OCI-LY3 (cell line): ENCODE measurements around the gene ANKEF1.

Experiments
- H2AFZ ChIP-seq: fragments of 200-600, 300-600 bp; shearing (Covaris generic); 2 replicates; pipeline ENCODE4 v1.6.0; 2014; ENCODE audit warnings: antibody characterized with exemption, low read depth, low read length
- H3K27ac ChIP-seq: fragments of 200-600, 300-600 bp; sonication (generic); 2 replicates; pipeline ENCODE4 v1.5.1; 2014; ENCODE audit warnings: mild to moderate bottlenecking, low read length, moderate library complexity, mixed read lengths
- H3K27me3 ChIP-seq: fragments of 200-600, 300-600 bp; sonication (generic); 2 replicates; pipeline ENCODE4 v1.6.1; 2014; ENCODE audit warnings: low read depth, low read length, mixed read lengths
- H3K36me3 ChIP-seq: fragments of 200-600, 300-600 bp; sonication (generic); replicated peaks from 2 replicates; pipeline ENCODE3; 2014; ENCODE audit warnings: low read depth, low read length, mixed read lengths
- H3K4me1 ChIP-seq: fragments of 300-600, 200-600 bp; sonication (generic); 2 replicates; pipeline ENCODE4 v1.6.1; 2014; ENCODE audit warnings: low read length, mixed read lengths
- H3K4me2 ChIP-seq: fragments of 200-600, 300-600 bp; sonication (generic); 2 replicates; pipeline ENCODE4 v1.6.1; 2014; ENCODE audit warnings: low read length, mixed read lengths
- H3K4me3 ChIP-seq: fragments of 300-600, 200-600 bp; sonication (generic); 2 replicates; pipeline ENCODE4 v1.5.1; 2014; ENCODE audit warnings: antibody characterized with exemption, mild to moderate bottlenecking, low read length, moderate library complexity
- H3K79me2 ChIP-seq: fragments of 300-600, 200-600 bp; shearing (Covaris generic); 2 replicates; pipeline ENCODE4 v1.6.1; 2014; ENCODE audit warnings: mild to moderate bottlenecking, low read length, mixed read lengths
- H3K9ac ChIP-seq: fragments of 300-600, 200-600 bp; shearing (Covaris generic); 2 replicates; pipeline ENCODE4 v1.6.0; 2014; ENCODE audit warnings: mild to moderate bottlenecking, low read length, moderate library complexity
- H3K9me3 ChIP-seq: fragments of 200-600, 300-600 bp; shearing (Covaris generic); 2 replicates; pipeline ENCODE4 v1.6.1; 2014; ENCODE audit warnings: low read length, mixed read lengths; ENCODE audit not compliant: insufficient read depth
- H4K20me1 ChIP-seq: fragments of 200-600, 300-600 bp; sonication (generic); 2 replicates; pipeline ENCODE4 v1.6.1; 2016; ENCODE audit warnings: low read length, mixed read lengths; ENCODE audit not compliant: insufficient read depth
- CTCF ChIP-seq: fragments of 200-600, 300-600 bp; sonication (generic); IDR thresholded peaks from 2 replicates; pipeline ENCODE4 v1.5.1; 2014; ENCODE audit warnings: antibody characterized with exemption, low read length, low read depth
- EZH2phosphoT487 ChIP-seq: fragments of 200-600 bp; shearing (Covaris generic); IDR thresholded peaks from 2 replicates; pipeline ENCODE4 v1.6.1; 2018; ENCODE audit warnings: antibody characterized with exemption, mixed run types, low read depth

The ANKEF1 gene

GRCh38 chr20:10006447-10007090 lies 28.2 kb upstream of the ANKEF1 start:
- H4K20me1 ChIP-seq = no peaks in the 10 kb centered on the region
- H3K79me2 ChIP-seq = no peaks in the 10 kb centered on the region
- 0 out of 2 replicates have a peak, but pooled peaks cover 4% of the 10 kb centered on the region for H3K9me3 ChIP-seq
- TF ChIP-seq CTCF (no peak), EZH2phosphoT487 (no peak)
- H3K27me3 ChIP-seq = 0 out of 2 replicates have a peak, but pooled peaks cover 3% of the 10 kb centered on the region
- peaks cover 8% of the 10 kb centered on the region for H3K4me1 ChIP-seq
- no peak overlapping the region for H3K4me3 ChIP-seq
- no peak overlapping the region for H3K9ac ChIP-seq
- H3K4me2 ChIP-seq = no peak overlapping the region
- no peak overlapping the region for H2AFZ ChIP-seq
- no peaks in the 10 kb centered on the region for H3K36me3 ChIP-seq
- H3K27ac ChIP-seq = no peak overlapping the region

- Histone ChIP-seq H3K4me3 (no peak overlapping the region), H2AFZ (no peak overlapping the region), H3K4me2 (no peak overlapping the region), H3K79me2 (no peaks in the 10 kb centered on the region), H3K27me3 (0 out of 2 replicates have a peak, but pooled peaks cover 3% of the 10 kb centered on the region), H3K9me3 (0 out of 2 replicates have a peak, but pooled peaks cover 4% of the 10 kb centered on the region), H3K27ac (no peak overlapping the region), H4K20me1 (no peaks in the 10 kb centered on the region), H3K9ac (no peak overlapping the region), H3K4me1 (peaks cover 8% of the 10 kb centered on the region), H3K36me3 (no peaks in the 10 kb centered on the region)
- no peak for TF ChIP-seq CTCF
- no peak for TF ChIP-seq EZH2phosphoT487
These were observed 27.6 kb upstream of the ANKEF1 start for GRCh38 chr20:10007158-10007557.

- 0 out of 2 replicates have a peak, but pooled peaks cover 2% of the 10 kb centered on the region for H3K27me3 ChIP-seq
- H4K20me1 ChIP-seq = no peaks in the 10 kb centered on the region
- H3K36me3 ChIP-seq = no peaks in the 10 kb centered on the region
- H3K9ac ChIP-seq = no peak overlapping the region
- H3K4me3 ChIP-seq = no peak overlapping the region
- H3K79me2 ChIP-seq = no peaks in the 10 kb centered on the region
- peaks cover 8% of the 10 kb centered on the region for H3K4me1 ChIP-seq
- no peak overlapping the region for H2AFZ ChIP-seq
- H3K4me2 ChIP-seq = no peak overlapping the region
- 0 out of 2 replicates have a peak, but pooled peaks cover 4% of the 10 kb centered on the region for H3K9me3 ChIP-seq
- H3K27ac ChIP-seq = no peak overlapping the region
- TF ChIP-seq CTCF (no peak), EZH2phosphoT487 (no peak)
These were observed 27.0 kb upstream of the ANKEF1 start for GRCh38 chr20:10007747-10008146.

- Histone ChIP-seq H2AFZ (no peak overlapping the region), H3K27me3 (no peaks in the 10 kb centered on the region), H3K4me3 (no peak overlapping the region), H3K4me1 (peaks cover 12% of the 10 kb centered on the region), H3K36me3 (no peaks in the 10 kb centered on the region), H3K9ac (no peak overlapping the region), H3K9me3 (0 out of 2 replicates have a peak, but pooled peaks cover 4% of the 10 kb centered on the region), H4K20me1 (no peaks in the 10 kb centered on the region), H3K4me2 (no peak overlapping the region), H3K27ac (no peak overlapping the region), H3K79me2 (no peaks in the 10 kb centered on the region)
- no peak for TF ChIP-seq EZH2phosphoT487
- TF ChIP-seq CTCF = no peak
These were observed 22.3 kb upstream of the ANKEF1 start for GRCh38 chr20:10012464-10012863.
